Panc1 (cell line): Measurements from ENCODE around the gene GRHL1.

Source experiments
- POLR2AphosphoS5 ChIP-seq: IDR thresholded peaks from 2 replicates; pipeline ENCODE4 v1.6.1; 2012; ENCODE audit warnings: mild to moderate bottlenecking, low read depth, low read length, moderate library complexity
- SIN3A ChIP-seq: IDR thresholded peaks from 2 replicates; pipeline ENCODE4 v1.6.1; 2012; ENCODE audit warnings: low read depth, mild to moderate bottlenecking, low read length, moderate library complexity, borderline replicate concordance; ENCODE audit not compliant: insufficient read depth
- TCF7L2 ChIP-seq: IDR thresholded peaks from 2 replicates; pipeline ENCODE4 v1.6.1; 2011; ENCODE audit warnings: mild to moderate bottlenecking, low read depth, low read length, inconsistent platforms
- TF ChIP-seq, protein P1 (sequence below): fragments of 450-650 bp; IDR thresholded peaks from 2 replicates; pipeline ENCODE4 v1.5.1; 2017; ENCODE audit warnings: mild to moderate bottlenecking
- TF ChIP-seq, protein P2 (sequence below), 2 experiments: IDR thresholded peaks; 2 replicates each; pipeline ENCODE4 v1.6.1; 2011 to 2012; ENCODE audit warnings: low read depth in 2 of 2, control low read depth in 1 of 2, low read length in 1 of 2, mild to moderate bottlenecking in 1 of 2, moderate library complexity in 1 of 2; ENCODE audit not compliant: insufficient read depth in 1 of 2

DNA sequence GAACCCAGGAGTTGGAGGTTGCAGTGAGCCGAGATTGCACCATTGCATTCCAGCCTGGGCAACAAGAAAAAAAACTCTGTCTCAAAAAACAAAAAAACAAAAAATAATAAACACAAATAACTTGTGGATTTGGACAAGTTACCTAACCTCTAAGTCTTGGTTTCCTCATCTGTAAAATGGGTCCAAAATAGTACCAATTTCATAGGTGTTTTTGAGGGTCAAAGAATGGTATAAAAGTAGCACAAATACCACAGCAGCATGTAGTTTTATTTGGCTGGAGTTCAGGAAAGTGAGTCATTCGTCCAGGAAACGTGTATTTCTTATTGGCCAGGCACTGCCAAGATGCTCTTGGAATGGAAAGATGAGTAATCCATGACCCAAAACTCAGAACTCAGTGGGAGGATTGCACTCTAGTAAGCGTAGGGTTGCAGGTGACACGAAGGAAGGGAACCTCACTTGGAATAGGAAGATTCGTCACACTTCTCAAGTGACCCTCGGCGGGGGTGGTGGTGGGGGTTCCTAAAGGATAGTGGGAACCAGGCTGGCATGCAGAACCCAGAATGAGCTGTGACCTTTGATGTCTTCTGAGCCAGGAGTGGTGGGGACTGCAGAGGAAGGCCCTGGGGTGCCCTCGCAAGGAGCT lies 24.4 kb downstream of the GRHL1 start:
- TF ChIP-seq POLR2AphosphoS5 (no peak), SIN3A (no peak), TCF7L2 (no peak)
- TF ChIP-seq, protein P1, sequence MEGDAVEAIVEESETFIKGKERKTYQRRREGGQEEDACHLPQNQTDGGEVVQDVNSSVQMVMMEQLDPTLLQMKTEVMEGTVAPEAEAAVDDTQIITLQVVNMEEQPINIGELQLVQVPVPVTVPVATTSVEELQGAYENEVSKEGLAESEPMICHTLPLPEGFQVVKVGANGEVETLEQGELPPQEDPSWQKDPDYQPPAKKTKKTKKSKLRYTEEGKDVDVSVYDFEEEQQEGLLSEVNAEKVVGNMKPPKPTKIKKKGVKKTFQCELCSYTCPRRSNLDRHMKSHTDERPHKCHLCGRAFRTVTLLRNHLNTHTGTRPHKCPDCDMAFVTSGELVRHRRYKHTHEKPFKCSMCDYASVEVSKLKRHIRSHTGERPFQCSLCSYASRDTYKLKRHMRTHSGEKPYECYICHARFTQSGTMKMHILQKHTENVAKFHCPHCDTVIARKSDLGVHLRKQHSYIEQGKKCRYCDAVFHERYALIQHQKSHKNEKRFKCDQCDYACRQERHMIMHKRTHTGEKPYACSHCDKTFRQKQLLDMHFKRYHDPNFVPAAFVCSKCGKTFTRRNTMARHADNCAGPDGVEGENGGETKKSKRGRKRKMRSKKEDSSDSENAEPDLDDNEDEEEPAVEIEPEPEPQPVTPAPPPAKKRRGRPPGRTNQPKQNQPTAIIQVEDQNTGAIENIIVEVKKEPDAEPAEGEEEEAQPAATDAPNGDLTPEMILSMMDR = no peak
- TF ChIP-seq, protein P2, sequence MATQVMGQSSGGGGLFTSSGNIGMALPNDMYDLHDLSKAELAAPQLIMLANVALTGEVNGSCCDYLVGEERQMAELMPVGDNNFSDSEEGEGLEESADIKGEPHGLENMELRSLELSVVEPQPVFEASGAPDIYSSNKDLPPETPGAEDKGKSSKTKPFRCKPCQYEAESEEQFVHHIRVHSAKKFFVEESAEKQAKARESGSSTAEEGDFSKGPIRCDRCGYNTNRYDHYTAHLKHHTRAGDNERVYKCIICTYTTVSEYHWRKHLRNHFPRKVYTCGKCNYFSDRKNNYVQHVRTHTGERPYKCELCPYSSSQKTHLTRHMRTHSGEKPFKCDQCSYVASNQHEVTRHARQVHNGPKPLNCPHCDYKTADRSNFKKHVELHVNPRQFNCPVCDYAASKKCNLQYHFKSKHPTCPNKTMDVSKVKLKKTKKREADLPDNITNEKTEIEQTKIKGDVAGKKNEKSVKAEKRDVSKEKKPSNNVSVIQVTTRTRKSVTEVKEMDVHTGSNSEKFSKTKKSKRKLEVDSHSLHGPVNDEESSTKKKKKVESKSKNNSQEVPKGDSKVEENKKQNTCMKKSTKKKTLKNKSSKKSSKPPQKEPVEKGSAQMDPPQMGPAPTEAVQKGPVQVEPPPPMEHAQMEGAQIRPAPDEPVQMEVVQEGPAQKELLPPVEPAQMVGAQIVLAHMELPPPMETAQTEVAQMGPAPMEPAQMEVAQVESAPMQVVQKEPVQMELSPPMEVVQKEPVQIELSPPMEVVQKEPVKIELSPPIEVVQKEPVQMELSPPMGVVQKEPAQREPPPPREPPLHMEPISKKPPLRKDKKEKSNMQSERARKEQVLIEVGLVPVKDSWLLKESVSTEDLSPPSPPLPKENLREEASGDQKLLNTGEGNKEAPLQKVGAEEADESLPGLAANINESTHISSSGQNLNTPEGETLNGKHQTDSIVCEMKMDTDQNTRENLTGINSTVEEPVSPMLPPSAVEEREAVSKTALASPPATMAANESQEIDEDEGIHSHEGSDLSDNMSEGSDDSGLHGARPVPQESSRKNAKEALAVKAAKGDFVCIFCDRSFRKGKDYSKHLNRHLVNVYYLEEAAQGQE (IDR thresholded peaks at IDR 0.05; ENCODE audit: insufficient read depth in 1 of 2, low read depth in 2 of 2, low read length in 1 of 2) = no peak
